ENCODE measurements around the gene LYPLAL1.
"Not testable (repeated sequence)": the region's sequence is repeated elsewhere in the genome, so short reads cannot be mapped to it uniquely, and the experiment has no call there.

LYPLAL1 gene

DNA sequence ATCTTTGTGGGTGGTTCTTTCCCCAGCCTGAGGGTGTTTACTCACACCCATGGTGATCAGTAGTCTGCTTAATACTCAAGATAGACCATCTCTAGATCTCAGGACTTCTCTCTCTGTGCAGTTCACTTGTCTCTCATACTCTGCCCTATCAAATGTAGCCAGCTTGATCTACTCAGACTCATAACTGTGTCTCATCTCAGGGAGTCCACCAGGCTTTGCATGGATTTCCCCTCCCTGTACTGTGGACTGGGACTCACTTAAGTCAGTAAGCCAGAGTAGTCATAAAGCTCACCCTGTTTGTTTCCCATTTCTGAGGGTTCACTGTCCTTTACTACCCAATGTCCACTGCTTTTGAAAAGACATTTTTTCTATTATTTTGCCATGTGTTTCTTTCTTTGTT, 41.8 kb downstream of the LYPLAL1 start:
- no peak for DNase-seq (ENCODE audit: low spot score)

DNA sequence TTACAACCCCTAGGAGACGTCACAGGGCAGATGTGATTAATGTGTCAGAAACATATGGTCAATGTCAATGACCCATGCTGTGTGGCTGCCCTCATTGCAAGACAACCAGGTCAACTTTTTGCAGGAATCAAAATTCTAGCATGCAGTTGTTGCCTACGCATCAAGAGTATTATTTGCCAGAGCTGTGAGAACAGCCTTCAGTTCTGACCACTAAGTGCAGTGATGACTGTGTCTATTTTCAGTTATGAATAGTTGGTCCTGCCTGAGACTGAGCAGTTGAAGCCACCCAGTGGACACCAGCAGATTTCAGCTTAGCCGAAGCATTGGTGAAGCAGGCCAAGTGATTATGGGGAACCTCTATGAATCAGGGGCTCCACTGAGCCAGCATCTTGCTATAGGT, 47.3 kb downstream of the LYPLAL1 start:
- DNase-seq (ENCODE audit: low spot score): no peak

DNA sequence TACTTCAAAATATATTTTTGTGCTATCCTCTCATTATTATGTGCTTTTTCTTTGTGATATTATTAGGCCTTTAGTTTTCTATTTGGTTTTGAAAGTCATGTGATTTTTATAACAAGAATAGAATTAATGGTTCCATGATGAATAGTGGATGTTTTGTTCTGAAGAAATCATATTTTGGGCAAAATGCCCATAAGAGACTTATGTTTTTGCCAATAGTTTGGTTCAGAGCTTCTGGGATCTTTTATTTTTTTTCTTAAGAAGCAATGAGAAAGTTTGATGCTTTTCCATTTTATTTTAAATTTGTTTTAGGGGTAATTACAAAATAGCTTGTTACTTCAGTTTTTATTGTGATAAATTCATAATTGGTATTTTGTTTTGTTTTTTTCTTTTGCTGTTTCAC, 49.8 kb downstream of the LYPLAL1 start:
- DNase-seq (ENCODE audit: low spot score): no peak

DNA sequence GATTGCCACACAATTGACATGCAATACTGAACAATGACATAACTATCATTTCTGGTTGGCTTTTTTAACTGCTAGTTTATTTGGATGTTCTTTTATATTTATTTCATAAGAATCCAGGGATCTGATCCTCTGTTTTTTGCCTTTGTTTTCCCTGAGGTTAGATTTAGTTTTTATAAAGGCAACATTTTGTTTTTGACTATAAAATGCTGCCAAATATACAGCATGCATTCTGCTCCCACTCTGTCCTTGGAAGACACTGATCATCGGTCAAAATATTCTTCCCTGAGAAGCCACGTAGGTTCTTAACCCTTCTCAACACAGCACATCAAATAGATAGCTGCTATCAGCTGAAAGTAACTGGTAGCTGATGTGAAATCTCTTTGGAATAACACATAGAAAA, 52.5 kb downstream of the LYPLAL1 start:
- no peak for DNase-seq (ENCODE audit: low spot score)

DNA sequence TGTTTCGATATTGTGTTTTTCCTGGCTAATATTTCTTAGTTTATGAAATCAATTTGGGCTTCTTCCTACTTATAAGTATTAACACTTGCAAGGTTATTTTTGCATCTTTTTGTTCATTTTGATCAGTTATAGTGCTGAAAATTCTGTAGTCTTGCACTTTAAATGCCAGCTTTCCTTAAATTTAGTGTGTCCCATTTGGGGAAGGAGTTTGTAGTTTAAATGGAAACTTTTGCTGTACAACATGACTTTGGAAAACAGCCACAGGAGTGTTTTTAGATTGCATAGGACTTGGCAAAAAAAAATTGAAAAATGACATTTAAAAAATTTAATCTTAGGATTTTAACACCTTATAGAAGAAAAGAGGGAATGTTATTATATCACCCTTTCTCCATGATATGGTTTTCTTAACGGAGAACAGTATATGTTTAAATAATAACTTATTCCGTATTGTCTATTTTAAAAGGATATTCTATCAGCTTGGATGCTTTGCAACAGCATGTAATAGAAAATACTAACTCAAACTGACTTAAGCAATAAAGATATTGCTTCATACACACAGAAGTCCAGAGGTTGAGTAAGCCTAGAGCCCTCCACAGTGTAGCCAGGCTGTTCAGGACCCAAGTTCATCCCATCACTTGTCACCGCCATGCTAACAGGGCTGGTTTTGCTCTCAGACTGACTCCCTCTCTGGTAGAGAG, 53.8 kb downstream of the LYPLAL1 start:
- DNase-seq (ENCODE audit: low spot score): no peak

- no peak for DNase-seq (ENCODE audit: low spot score)
Observed at GRCh38 chr1:219228058-219228419, 54.4 kb downstream of the LYPLAL1 start.

GRCh38 chr1:219232890-219233289, 59.2 kb downstream of the LYPLAL1 start:
- DNase-seq (ENCODE audit: low spot score): no peak

- DNase-seq (ENCODE audit: low spot score): no peak
Observed at GRCh38 chr1:219235903-219236481, 62.3 kb downstream of the LYPLAL1 start.

DNA sequence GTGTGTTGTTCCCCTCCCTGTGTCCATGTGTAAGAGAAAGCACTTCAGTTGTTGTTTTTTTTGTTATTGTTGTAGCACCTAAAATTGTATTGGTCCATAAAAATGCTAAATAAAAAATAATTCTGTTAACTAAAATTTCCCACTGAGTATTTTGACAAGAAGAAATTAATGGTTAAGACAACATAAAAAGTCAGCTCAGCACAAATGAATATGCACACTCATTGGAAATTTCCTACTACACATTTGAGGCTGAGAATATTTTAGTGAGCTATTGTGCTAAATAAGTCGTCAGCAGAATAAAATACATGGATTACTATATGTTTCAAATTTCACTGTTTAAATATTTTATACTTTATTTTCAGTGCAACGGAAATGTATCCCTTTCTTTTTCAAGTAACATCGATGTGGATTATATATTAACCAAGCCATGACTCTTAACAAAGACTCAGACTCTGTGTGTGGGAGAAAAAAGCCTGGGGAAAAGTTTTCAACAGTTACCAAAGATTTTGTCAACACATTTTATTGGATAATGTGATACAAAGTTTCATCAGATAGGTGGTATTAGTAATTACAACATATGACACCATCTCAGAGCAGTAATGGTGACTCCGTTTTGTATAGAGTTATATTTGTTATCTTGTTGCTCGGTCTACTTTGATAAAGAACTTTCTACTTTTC, 63.4 kb downstream of the LYPLAL1 start:
- DNase-seq (ENCODE audit: low spot score): no peak

DNA sequence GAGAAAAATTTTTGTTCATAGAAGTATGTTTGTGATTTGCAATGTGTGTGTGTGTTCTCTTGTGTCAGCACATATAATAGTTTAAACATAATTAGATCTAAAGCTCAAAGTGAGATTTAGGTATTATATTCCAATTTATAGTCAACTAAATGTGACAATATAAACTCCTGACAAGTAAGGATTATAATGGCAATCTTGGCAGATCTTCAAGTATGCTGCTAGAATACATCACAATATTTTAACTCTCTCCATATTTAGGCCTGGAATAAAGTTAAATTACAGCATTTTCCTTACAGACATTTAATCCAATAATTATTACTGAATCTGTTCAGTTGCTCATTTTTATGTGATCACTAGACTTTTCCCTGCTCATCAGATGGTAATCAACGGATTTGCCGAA, 65.8 kb downstream of the LYPLAL1 start:
- DNase-seq (ENCODE audit: low spot score): no peak

GRCh38 chr1:219244864-219245263, 71.2 kb downstream of the LYPLAL1 start:
- no peak for DNase-seq (ENCODE audit: low spot score)

- no peak for DNase-seq (ENCODE audit: low spot score)
Observed at GRCh38 chr1:219247441-219247840, 73.8 kb downstream of the LYPLAL1 start.

DNA sequence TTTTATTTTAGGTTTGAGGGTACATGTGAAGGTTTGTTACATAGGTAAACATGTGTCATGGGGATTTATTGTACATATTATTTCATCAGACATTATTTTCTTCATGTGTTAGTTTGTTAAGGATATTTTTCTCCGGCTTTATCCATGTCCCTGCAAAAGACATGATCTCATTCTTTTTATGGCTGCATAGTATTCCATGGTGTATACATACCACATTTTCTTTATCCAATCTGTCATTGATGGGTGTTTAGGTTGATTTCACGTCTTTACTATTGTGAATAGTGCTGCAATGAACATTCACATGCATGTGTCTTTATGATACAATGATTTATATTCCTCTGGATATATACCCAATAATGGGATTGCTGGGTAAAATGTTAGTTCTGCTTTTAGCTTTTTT, 76.8 kb downstream of the LYPLAL1 start:
- DNase-seq (ENCODE audit: low spot score): not testable (repeated sequence)

DNA sequence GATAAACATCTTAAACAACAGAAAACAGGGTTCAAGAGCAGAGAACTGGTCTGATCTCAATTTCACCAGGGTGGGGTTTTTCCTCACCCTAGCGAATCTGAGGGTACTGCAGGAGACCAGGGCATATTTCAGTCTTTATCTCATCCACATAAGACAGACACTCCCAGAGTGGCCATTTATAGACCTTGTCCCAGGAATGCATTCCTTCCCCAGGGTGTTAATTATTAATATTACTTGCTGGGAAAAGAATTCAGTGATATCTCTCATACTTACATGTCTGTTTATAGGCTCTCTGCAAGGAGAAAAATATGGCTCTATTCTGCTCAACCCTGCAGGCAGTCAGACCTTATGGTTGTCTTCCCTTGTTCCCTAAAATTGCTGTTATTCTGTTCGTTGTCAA, 84.1 kb downstream of the LYPLAL1 start:
- no peak for DNase-seq (ENCODE audit: low spot score)

DNA sequence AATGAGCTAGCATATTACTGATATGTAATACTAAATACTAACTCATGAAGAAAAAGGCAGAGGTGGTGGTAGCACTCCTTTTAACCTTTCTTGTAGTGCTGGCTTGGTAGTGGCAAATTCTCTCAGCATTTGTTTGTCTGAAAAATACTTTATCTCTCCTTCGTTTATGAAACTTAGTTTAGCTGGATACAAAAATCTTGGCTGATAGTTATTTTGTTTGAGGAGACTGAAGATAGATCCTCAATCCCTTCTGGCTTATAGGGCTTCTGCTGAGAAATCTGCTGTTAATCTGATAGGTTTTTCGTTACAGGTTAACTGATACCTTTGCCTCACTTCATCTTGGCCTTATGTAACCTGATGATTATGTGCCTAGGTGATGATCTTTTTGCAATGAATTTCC, 87.8 kb downstream of the LYPLAL1 start:
- no peak for DNase-seq (ENCODE audit: low spot score)
